GM12872 (cell line): ENCODE measurements around the gene IL22RA2.

Experiments used
- TF ChIP-seq, protein P1 (sequence below): IDR thresholded peaks from 3 replicates; pipeline ENCODE4 v1.5.1; 2011; ENCODE audit warnings: low read depth, mild to moderate bottlenecking, low read length, moderate library complexity; ENCODE audit not compliant: insufficient read depth

The IL22RA2 gene

GRCh38 chr6:137161949-137162348 lies 11.5 kb downstream of the IL22RA2 start:
- TF ChIP-seq, protein P1, sequence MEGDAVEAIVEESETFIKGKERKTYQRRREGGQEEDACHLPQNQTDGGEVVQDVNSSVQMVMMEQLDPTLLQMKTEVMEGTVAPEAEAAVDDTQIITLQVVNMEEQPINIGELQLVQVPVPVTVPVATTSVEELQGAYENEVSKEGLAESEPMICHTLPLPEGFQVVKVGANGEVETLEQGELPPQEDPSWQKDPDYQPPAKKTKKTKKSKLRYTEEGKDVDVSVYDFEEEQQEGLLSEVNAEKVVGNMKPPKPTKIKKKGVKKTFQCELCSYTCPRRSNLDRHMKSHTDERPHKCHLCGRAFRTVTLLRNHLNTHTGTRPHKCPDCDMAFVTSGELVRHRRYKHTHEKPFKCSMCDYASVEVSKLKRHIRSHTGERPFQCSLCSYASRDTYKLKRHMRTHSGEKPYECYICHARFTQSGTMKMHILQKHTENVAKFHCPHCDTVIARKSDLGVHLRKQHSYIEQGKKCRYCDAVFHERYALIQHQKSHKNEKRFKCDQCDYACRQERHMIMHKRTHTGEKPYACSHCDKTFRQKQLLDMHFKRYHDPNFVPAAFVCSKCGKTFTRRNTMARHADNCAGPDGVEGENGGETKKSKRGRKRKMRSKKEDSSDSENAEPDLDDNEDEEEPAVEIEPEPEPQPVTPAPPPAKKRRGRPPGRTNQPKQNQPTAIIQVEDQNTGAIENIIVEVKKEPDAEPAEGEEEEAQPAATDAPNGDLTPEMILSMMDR, result no peak

GRCh38 chr6:137160763-137161162 lies 12.7 kb downstream of the IL22RA2 start:
- TF ChIP-seq, protein P1, result no peak

- TF ChIP-seq, protein P1, result no peak
Measured at GRCh38 chr6:137159912-137160311, 13.5 kb downstream of the IL22RA2 start.

GRCh38 chr6:137157601-137158000 lies 15.8 kb downstream of the IL22RA2 start:
- TF ChIP-seq, protein P1, result no peak

DNA sequence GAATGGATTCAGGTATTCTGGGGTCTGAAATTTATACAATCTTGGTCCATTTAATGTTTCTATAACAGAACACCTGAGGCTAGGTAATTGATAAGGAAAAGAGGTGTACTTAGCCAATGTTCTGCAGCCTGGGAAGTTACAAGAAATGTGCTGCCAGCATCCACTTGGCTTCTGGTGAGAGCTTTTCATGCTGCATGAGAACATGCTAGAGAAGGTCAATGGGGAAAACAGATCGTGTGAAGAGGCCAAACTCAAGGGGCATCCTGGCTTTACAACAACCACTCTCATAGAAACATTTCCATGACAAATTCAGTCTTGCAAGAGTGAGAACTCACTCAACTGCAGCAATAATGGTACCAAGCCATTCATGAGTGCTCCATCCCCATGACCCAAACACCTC lies 16.8 kb downstream of the IL22RA2 start:
- TF ChIP-seq, protein P1, result no peak

GRCh38 chr6:137155830-137156229 lies 17.6 kb downstream of the IL22RA2 start:
- TF ChIP-seq, protein P1, result no peak

DNA sequence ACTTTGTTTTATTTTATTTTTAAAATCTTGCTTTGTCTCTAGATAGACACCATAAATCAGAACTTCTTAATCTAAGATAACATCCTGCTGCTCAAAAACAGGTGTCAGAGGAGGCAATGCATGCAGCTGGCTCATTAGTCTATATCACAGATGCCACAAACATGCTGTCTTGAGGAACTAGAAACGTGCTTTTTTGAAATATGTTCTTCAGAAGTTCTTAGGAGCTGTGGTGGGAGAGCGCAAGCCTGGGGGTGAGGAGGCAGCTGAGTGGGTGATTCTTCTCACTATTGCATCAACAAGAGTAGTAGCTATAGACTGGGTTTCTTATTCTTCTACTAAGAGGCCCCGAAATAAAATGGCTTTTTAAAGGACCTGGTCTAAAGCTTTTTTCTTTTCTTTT lies 23.4 kb downstream of the IL22RA2 start:
- TF ChIP-seq, protein P1, result no peak

DNA sequence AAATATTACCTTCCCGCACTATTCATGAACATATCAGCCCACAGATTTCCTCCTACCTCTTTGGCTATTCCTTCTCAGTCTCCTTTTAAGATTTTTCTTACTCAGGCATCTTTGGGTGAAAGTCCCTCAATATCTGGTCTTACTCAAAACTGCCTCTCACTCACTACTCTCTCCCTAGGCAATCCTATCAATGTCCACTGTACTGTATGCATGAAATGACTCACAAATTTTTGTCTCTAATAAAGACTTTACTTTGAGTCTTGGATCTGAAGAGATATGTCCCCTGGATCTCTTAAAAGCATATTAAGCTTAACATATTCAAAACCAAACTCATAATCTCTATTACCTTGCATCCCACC lies 24.4 kb downstream of the IL22RA2 start:
- TF ChIP-seq, protein P1, result no peak
